NCI-H774 (cell line): ENCODE data around the gene CRTAP.
A peak's percentile ranks its signal among the peaks of the same experiment; 100 is the strongest.
"Not testable (repeated sequence)": the region's sequence is repeated elsewhere in the genome, so short reads cannot be mapped to it uniquely, and the experiment has no call there.

ENCODE experiments used
- DNase-seq: peaks from one replicate; lab custom pipeline; 2025; lab: John Stamatoyannopoulos, UW

Gene CRTAP

DNA sequence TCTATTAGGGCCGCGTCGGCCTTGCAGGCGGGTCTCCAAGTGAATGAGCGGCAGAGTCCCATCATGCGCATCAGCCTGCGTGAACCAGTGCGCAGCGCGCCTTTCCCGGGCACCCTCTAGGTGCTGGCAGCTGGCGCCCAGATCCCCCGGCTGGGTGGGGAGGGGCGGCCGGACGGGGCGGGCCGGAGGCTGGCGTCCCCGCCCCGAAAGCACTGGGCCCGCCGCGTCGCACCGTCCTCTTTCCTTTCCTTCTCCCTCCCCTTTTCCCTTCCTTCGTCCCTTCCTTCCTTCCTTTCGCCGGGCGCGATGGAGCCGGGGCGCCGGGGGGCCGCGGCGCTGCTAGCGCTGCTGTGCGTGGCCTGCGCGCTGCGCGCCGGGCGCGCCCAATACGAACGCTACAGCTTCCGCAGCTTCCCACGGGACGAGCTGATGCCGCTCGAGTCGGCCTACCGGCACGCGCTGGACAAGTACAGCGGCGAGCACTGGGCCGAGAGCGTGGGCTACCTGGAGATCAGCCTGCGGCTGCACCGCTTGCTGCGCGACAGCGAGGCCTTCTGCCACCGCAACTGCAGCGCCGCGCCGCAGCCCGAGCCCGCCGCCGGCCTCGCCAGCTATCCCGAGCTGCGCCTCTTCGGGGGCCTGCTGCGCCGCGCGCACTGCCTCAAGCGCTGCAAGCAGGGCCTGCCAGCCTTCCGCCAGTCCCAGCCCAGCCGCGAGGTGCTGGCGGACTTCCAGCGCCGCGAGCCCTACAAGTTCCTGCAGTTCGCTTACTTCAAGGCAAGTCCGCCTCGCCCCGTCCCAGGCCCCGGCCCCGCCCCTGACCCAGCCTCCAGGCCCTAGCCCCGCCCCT lies at the start of gene CRTAP:
CRTAP (plus strand) TSS at position 243 of the 850 bp plus-strand sequence; CDS start at position 307, 64 bp downstream.
- DNase-seq, result peak; percentile 40

GRCh38 chr3:33064929-33065328 lies 48.9 kb upstream of the CRTAP start:
- no peak for DNase-seq

GRCh38 chr3:33067484-33067883 lies 46.3 kb upstream of the CRTAP start:
- DNase-seq, result no peak

DNA sequence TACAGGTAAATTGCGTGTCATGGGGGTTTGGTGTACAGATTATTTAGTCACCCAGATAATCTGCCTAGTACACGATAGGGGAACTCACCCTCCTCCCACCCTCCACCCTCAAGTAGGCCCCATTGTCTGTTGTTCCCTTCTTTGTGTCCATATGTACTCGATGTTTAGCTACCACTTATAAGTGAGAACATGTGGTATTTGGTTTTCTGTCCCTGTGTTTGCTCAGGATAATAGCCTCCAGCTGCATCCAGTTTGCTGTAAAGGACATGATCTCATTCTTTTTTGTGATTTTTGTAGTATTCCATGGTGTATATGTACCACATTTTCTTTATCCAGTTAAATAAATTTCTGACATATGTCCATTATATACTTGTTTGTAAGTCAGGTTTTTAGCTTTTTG lies 44.0 kb upstream of the CRTAP start:
- peak; percentile 46 for DNase-seq

DNA sequence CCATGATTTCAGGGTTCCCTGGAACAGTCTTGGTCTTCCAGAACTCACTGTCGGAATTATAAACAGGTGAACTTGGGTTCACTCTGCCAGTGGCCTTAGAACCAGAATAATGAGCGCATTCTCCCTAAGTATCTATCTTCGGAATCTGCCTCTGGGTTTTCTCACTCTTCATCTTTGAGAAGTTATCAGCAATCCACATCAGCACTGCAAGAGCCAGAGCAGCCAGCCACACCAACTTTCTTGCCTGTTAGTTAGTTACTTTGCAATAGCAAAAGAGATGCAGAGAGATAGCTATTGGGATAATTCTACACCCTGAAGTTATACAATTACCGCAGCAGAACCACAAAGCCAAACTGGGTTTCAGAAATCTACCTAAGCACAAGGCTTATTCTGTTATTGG lies 42.6 kb upstream of the CRTAP start:
- DNase-seq, result no peak

DNA sequence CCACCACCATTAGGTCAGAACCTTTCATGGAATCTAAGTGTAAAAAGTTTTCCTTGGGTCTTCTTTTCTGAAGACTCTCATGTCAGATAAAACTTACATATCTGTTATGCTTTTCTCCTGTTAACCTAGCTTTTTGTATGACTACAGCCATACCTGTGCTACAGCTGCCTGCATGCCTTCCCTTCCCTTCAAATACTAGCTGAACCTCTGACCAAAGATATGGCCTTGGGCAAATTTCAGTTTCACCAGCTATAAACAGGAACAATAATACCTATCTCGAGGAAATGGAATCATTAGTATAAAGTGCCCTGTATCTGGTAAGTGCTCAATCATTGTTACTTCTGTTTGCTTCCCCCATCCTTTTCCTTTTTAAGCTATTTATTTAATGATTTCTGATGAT lies 41.9 kb upstream of the CRTAP start:
- no peak for DNase-seq

DNA sequence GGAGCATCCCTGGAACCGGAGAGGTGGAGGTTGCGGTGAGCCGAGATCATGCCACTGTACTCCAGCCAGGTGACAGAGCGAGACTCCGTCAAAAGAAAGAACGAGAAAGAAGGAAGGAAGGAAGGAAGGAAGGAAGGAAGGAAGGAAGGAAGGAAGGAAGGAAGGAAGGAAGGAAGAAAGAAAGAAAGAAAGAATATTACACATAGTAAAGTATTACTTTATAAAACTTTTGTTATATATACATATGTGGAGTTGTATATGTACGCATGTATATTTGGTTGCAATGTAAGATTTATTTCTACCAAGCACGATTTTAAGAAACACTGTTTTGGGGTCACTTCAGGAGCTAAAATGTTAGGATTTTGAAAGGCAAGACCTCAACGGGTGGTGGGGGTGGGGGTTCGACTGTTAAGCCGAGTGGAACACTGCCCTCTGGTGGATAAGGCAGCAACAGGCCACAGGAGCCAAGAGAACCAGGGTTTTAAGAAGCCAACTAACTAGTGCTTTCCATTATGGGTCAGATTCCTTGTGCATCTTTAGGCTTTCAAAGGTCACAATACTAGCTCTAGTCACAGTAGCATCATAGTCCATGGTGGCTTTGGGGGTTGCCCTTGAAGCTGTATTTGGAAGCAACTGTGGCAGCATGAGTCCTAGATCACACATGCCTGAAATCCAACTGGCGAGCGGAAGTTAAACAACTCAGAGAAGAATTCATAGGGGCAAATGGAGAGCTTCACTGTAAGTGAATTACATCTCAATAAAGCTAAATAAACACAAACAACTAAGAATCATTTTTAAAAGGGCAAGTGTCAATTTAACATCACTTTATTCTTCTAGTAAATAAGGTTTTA lies 39.4 kb upstream of the CRTAP start:
- peak; percentile 24 for DNase-seq

- no peak for DNase-seq
Observed at GRCh38 chr3:33075995-33076394, 37.8 kb upstream of the CRTAP start.

DNA sequence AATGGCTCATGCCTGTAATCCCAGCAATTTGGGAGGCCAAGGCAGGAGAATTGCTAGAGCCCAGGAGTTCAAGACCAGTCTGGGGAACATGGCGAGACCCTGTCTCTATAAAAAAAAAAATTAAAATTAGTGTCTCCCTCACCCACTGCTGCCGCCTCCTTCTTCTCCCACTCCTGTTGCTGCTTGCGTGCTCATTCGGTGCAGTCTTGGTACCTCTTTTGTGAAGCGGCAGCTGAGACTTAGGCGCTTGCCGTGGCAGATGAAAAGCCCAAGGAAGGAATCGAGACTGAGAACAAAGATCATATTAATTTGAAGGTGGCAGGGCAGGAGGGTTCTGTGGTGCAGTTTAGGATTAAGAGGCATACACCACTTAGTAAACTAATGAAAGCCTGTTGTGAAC lies 36.9 kb upstream of the CRTAP start:
- no peak for DNase-seq

GRCh38 chr3:33077976-33078375 lies 35.8 kb upstream of the CRTAP start:
- DNase-seq, result no peak

DNA sequence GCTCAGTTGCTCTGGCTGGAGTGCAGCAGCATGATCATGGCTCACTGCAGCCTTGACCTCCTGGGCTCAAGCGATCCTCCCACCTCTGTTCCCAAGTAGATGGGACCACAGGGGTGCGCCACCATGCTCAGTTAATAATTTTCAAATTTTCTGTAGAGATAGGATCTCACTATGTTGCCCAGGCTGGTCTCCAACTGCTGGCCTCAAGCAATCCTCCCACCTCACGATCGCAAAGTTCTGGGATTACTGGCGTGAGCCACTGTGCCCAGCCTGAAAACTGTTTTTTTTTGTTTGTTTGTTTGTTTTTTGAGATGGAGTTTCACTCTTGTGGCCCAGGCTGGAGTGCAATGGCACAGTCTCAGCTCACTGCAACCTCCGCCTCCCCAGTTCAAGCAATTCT lies 34.0 kb upstream of the CRTAP start:
- not testable (repeated sequence) for DNase-seq

DNA sequence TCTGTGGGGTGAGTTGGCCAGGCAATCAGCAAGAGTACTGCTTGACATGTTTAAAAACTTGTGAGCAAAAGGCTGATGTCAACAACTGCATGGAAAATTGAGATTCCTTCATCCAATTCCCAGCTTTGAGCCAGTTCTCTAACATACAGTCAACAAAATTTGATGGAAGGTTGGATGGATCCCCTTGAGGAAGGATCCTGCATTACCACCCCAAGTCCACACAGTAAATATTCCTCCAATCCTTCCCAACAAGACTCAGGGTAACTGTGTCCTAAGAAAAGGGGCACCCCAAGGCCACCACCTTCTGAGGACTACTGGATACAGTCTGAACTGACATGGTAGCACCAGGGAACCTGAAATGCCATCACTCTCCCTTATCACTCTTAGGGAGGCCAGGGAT lies 32.0 kb upstream of the CRTAP start:
- DNase-seq, result no peak

DNA sequence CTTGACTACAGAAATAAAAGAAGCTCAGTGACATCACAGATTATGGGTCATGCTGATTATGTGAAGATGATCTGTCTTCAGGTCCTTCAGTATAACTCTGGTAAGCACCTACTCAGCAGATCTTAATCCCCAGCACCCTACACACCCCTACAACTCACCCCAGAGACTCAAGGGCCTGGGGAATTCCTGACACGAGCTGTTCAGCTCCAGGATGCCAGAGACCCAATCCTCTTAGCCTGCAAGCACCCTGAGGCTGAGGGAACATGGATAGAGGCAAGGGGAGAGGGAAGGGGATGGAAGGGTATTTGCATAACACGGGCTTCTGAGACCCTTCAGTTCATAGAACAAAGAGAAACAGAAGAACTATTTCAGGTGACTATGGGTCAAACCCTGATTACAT lies 29.9 kb upstream of the CRTAP start:
- no peak for DNase-seq

GRCh38 chr3:33088691-33089090 lies 25.1 kb upstream of the CRTAP start:
- DNase-seq, result no peak

DNA sequence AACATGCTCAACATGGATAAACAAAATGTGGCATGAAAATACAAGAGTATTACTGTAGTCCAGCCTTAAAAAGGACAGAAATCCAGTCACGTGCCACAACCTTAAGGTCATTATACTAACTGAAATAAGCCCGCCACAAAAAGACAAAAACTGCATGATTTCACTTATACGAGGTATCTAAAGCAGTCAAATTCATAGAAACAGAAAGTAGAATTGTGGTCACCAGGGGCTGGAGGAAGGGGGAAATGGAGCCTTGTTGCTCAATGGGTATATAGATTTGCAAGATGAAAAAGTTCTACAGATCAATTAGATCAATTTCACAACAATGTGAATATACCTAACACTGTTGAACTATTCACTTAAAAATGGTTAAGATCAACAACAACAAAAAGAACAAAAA lies 24.3 kb upstream of the CRTAP start:
- DNase-seq, result no peak

- no peak for DNase-seq
Observed at GRCh38 chr3:33091746-33092145, 22.1 kb upstream of the CRTAP start.

GRCh38 chr3:33092496-33093254 lies 21.1 kb upstream of the CRTAP start:
- DNase-seq, result no peak

DNA sequence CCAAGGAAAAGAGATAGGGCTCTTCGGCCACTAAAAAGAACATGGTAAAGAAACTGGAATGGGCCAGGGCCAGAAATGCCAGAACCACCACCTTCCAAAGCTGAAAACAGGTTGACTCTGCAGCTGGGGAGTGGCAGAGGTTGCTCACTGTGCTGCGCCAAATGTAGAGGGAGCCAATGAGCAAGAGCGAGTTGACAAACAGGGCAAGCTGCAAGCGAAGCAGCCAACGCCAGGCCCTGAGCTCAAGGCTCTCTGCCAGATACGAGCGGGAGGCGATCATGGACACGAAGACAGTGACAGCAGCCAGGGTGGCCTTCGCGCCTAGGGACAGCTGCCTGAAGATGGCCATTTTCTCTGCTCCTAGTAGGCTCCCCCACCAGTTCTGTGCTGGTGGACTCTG lies 20.0 kb upstream of the CRTAP start:
- DNase-seq, result no peak

GRCh38 chr3:33095436-33095835 lies 18.4 kb upstream of the CRTAP start:
- DNase-seq, result no peak

- peak; percentile 3 for DNase-seq
Observed at GRCh38 chr3:33096093-33096868, 17.5 kb upstream of the CRTAP start.

- DNase-seq, result no peak
Observed at GRCh38 chr3:33099109-33099645, 14.6 kb upstream of the CRTAP start.
